ENCODE results near the gene DRG2. TPM values are rescaled to one million over a fixed set of nuclear protein-coding genes. Genes with fewer than 3 reads are reported as not detected.

The DRG2 gene
- total RNA-seq, 4 donors from 2014 or later = 27.4 to 43.7 (median 33.9) TPM

- no peak overlapping the region for H3K27ac ChIP-seq
- peaks cover 0 to 87% of the 10 kb centered on the region in 2 donors for H3K36me3 ChIP-seq
- H3K4me1 ChIP-seq = no peaks in the 10 kb centered on the region
- TF ChIP-seq CTCF (IDR thresholded peaks at IDR 0.05) (no peak), POLR2AphosphoS5 (IDR thresholded peaks at IDR 0.05) (no peak), POLR2A (IDR thresholded peaks at IDR 0.05) (no peak), EP300 (IDR thresholded peaks at IDR 0.05) (no peak)
- ATAC-seq = no peak
- WGBS, 2 donors (ENCODE audit: low coverage in 1 of 2) = 49 to 72% methylated on average over 2 of the region's 2 CpGs
- no peaks in the 10 kb centered on the region for H3K9me3 ChIP-seq
- no peaks in the 10 kb centered on the region for H3K27me3 ChIP-seq
- no peak overlapping the region for H3K4me3 ChIP-seq
Observed at GRCh38 chr17:18064053-18064452, 23.7 kb upstream of the DRG2 start.

- ATAC-seq = no peak
Observed at GRCh38 chr17:18065546-18065945, 22.2 kb upstream of the DRG2 start.

GRCh38 chr17:18066866-18067265 is 20.9 kb upstream of the DRG2 start:
- H3K4me3 ChIP-seq = no peak overlapping the region
- ATAC-seq = no peak
- H3K4me1 ChIP-seq = peaks cover 0 to 5% (median 0%) of the 10 kb centered on the region in 3 donors
- no peak for TF ChIP-seq POLR2A (IDR thresholded peaks at IDR 0.05)
- TF ChIP-seq POLR2AphosphoS5 (IDR thresholded peaks at IDR 0.05) = no peak
- TF ChIP-seq CTCF (IDR thresholded peaks at IDR 0.05) = no peak
- no peak for TF ChIP-seq EP300 (IDR thresholded peaks at IDR 0.05)
- no peaks in the 10 kb centered on the region for H3K9me3 ChIP-seq
- no peaks in the 10 kb centered on the region for H3K27me3 ChIP-seq
- WGBS, 2 donors (ENCODE audit: low coverage in 1 of 2) = 83 to 100% methylated on average over 1 of the region's 4 CpGs
- H3K27ac ChIP-seq = no peak overlapping the region
- H3K36me3 ChIP-seq = peaks cover 0 to 59% of the 10 kb centered on the region in 2 donors

More at GRCh38 chr17:18065546-18065945, 22.2 kb upstream of the DRG2 start:
- H3K36me3 ChIP-seq = peaks cover 0 to 72% of the 10 kb centered on the region in 2 donors
- H3K9me3 ChIP-seq = no peaks in the 10 kb centered on the region
- H3K27ac ChIP-seq = no peak overlapping the region
- no peak overlapping the region for H3K4me3 ChIP-seq
- 93 to 100% methylated on average over 2 to 5 of the region's 11 CpGs for WGBS, 2 donors (ENCODE audit: low coverage in 1 of 2)
- no peak for TF ChIP-seq POLR2A (IDR thresholded peaks at IDR 0.05)
- no peak for TF ChIP-seq CTCF (IDR thresholded peaks at IDR 0.05)
- no peaks in the 10 kb centered on the region for H3K4me1 ChIP-seq
- no peaks in the 10 kb centered on the region for H3K27me3 ChIP-seq

GRCh38 chr17:18069101-18069500 is 18.6 kb upstream of the DRG2 start:
- Histone ChIP-seq H3K27ac (no peak overlapping the region), H3K4me1 (peaks cover 0 to 5% (median 0%) of the 10 kb centered on the region in 3 donors), H3K36me3 (peaks cover 0 to 37% of the 10 kb centered on the region in 2 donors), H3K9me3 (no peaks in the 10 kb centered on the region), H3K27me3 (peaks cover 4% of the 10 kb centered on the region), H3K4me3 (no peak overlapping the region)
- ATAC-seq = no peak
- 85 to 100% methylated on average over 1 to 2 of the region's 2 CpGs for WGBS, 2 donors (ENCODE audit: low coverage in 1 of 2)
- TF ChIP-seq CTCF (IDR thresholded peaks at IDR 0.05) (no peak), EP300 (IDR thresholded peaks at IDR 0.05) (no peak), POLR2A (IDR thresholded peaks at IDR 0.05) (no peak), POLR2AphosphoS5 (IDR thresholded peaks at IDR 0.05) (no peak)

- Histone ChIP-seq H3K27me3 (peaks cover 4% of the 10 kb centered on the region), H3K4me3 (no peak overlapping the region), H3K4me1 (peaks cover 0 to 5% (median 0%) of the 10 kb centered on the region in 3 donors), H3K36me3 (peaks cover 0 to 19% of the 10 kb centered on the region in 2 donors), H3K9me3 (no peaks in the 10 kb centered on the region), H3K27ac (no peak overlapping the region)
- WGBS, 2 donors (ENCODE audit: low coverage in 1 of 2) = 5 to 17% methylated on average over 2 to 8 of the region's 8 CpGs
- no peak for ATAC-seq
- TF ChIP-seq EP300 (IDR thresholded peaks at IDR 0.05) (no peak), POLR2A (IDR thresholded peaks at IDR 0.05) (no peak)
Observed at GRCh38 chr17:18070861-18071340, 16.8 kb upstream of the DRG2 start.
